H1 (cell line): ENCODE results near the gene EFEMP1. TPM values are rescaled to one million over a fixed set of nuclear protein-coding genes. Genes with fewer than 3 reads are reported as not detected.

ENCODE experiments used
- CTCF ChIA-PET: fragments of 300-600 bp; sonication (Branson Sonifier 250); formaldehyde crosslinking; loops from one replicate; lab custom pipeline; 2021; ENCODE audit not compliant: partially characterized antibody; lab: Charles Lee
- POLR2A ChIA-PET: fragments of 300-600 bp; sonication (Branson Sonifier 250); formaldehyde crosslinking; loops from one replicate; lab custom pipeline; 2021; ENCODE audit warnings: inconsistent platforms; ENCODE audit not compliant: partially characterized antibody; lab: Charles Lee
- DNase-seq, 2 experiments: peaks; one replicate each; pipeline versions ENCODE4 v3.0.0 to v3.0.0-alpha.2; 2010 to 2022; ENCODE audit warnings: low spot score in 2 of 2, low read depth in 1 of 2, mixed read lengths in 1 of 2
- FAIRE-seq: peaks from 2 replicates; lab custom pipeline; 2011; peaks lifted over from hg19 to GRCh38; lab: Jason Lieb, UNC
- H2AFZ ChIP-seq: 2 replicates; pipeline ENCODE4 v1.8.1; 2012; ENCODE audit warnings: low read length, inconsistent platforms
- H2AK5ac ChIP-seq: 2 replicates; pipeline ENCODE4 v1.6.1; 2013; ENCODE audit warnings: low read depth, low read length
- H2BK120ac ChIP-seq: replicated peaks from 2 replicates; pipeline ENCODE3; 2013; ENCODE audit warnings: low read depth, low read length, inconsistent platforms
- H2BK12ac ChIP-seq: 2 replicates; pipeline ENCODE4 v1.6.1; 2013; ENCODE audit warnings: low read depth, low read length
- H2BK15ac ChIP-seq: 2 replicates; pipeline ENCODE4 v1.6.1; 2013; ENCODE audit warnings: low read length
- H2BK20ac ChIP-seq: 2 replicates; pipeline ENCODE4 v1.6.1; 2013; ENCODE audit warnings: low read length
- H2BK5ac ChIP-seq: 2 replicates; pipeline ENCODE4 v1.6.1; 2013; ENCODE audit warnings: low read depth, low read length
- H3K14ac ChIP-seq: 2 replicates; pipeline ENCODE4 v1.6.1; 2013; ENCODE audit warnings: inconsistent platforms; ENCODE audit not compliant: insufficient read length
- H3K18ac ChIP-seq: 2 replicates; pipeline ENCODE4 v1.6.1; 2013; ENCODE audit warnings: low read length; ENCODE audit errors: extremely low read depth
- H3K23ac ChIP-seq: 2 replicates; pipeline ENCODE4 v1.6.1; 2013; ENCODE audit warnings: inconsistent platforms; ENCODE audit not compliant: insufficient read length
- H3K23me2 ChIP-seq: 2 replicates; pipeline ENCODE4 v1.6.1; 2013; ENCODE audit warnings: low read depth, low read length
- H3K27ac ChIP-seq: 2 replicates; pipeline ENCODE4 v1.6.1; 2011; ENCODE audit warnings: low read depth, low read length, inconsistent platforms
- H3K27me3 ChIP-seq, 4 experiments: replicated peaks in 1 of 4; 1 replicate in 1 of 4; 2 replicates in 3 of 4; pipeline versions ENCODE4 v1.6.1 to v1.8.1; 2011 to 2013; ENCODE audit warnings: low read length in 3 of 4, mild to moderate bottlenecking in 3 of 4, inconsistent platforms in 2 of 4, mixed read lengths in 2 of 4, moderate library complexity in 1 of 4; ENCODE audit not compliant: control insufficient read depth in 3 of 4, insufficient read depth in 3 of 4; ENCODE audit errors: extremely low read depth in 1 of 4
- H3K36me3 ChIP-seq, 4 experiments: 2 replicates each; pipeline versions ENCODE4 v1.6.1 to v1.8.1; 2011 to 2013; ENCODE audit warnings: mild to moderate bottlenecking in 4 of 4, low read length in 3 of 4, moderate library complexity in 2 of 4, control low read depth in 1 of 4, inconsistent platforms in 1 of 4; ENCODE audit not compliant: insufficient read depth in 4 of 4, control insufficient read depth in 2 of 4
- H3K4ac ChIP-seq: replicated peaks from 2 replicates; pipeline ENCODE3; 2013; ENCODE audit warnings: low read length, low read depth, mixed read lengths, inconsistent platforms; ENCODE audit not compliant: insufficient read length
- H3K4me1 ChIP-seq, 4 experiments: replicated peaks in 1 of 4; 1 replicate in 1 of 4; 2 replicates in 3 of 4; pipeline versions ENCODE4 v1.6.1 to v1.8.1; 2011 to 2013; ENCODE audit warnings: low read length in 3 of 4, inconsistent platforms in 2 of 4, mixed read lengths in 1 of 4; ENCODE audit not compliant: insufficient read depth in 4 of 4, control insufficient read depth in 3 of 4
- H3K4me2 ChIP-seq, 2 experiments: 2 replicates each; pipeline versions ENCODE4 v1.6.1 to v1.8.1; 2011 to 2013; ENCODE audit warnings: low read depth in 2 of 2, low read length in 2 of 2, control low read depth in 1 of 2, inconsistent platforms in 1 of 2, mild to moderate bottlenecking in 1 of 2; ENCODE audit not compliant: insufficient read depth in 1 of 2
- H3K4me3 ChIP-seq, 4 experiments: fragments of 200-600, 300-600 bp in 1 of 4; sonication (generic), shearing (Covaris generic), sonication (Bioruptor Twin) in 1 of 4; 2 replicates each; pipeline versions ENCODE4 v1.5.1 to v1.8.1; 2011 to 2016; ENCODE audit warnings: low read length in 4 of 4, low read depth in 3 of 4, control low read depth in 2 of 4, inconsistent platforms in 2 of 4, mild to moderate bottlenecking in 2 of 4, mixed read lengths in 1 of 4, moderate library complexity in 1 of 4; ENCODE audit not compliant: insufficient read depth in 2 of 4; ENCODE audit errors: extremely low read depth in 1 of 4
- H3K56ac ChIP-seq: replicated peaks from 2 replicates; pipeline ENCODE3; 2013; ENCODE audit warnings: low read depth, mild to moderate bottlenecking, mixed read lengths, low read length, inconsistent platforms; ENCODE audit not compliant: insufficient read length
- H3K79me1 ChIP-seq: 2 replicates; pipeline ENCODE4 v1.6.1; 2013; ENCODE audit warnings: low read depth, low read length, control low read depth
- H3K79me2 ChIP-seq, 2 experiments: 2 replicates each; pipeline versions ENCODE4 v1.6.1 to v1.8.1; 2012 to 2013; ENCODE audit warnings: low read length in 2 of 2, mild to moderate bottlenecking in 2 of 2, inconsistent platforms in 1 of 2; ENCODE audit not compliant: insufficient read depth in 2 of 2, control insufficient read depth in 1 of 2
- H3K9ac ChIP-seq, 4 experiments: replicated peaks in 1 of 4; 1 replicate in 1 of 4; 2 replicates in 3 of 4; pipeline versions ENCODE4 v1.6.1 to v1.8.1; 2011 to 2013; ENCODE audit warnings: low read depth in 3 of 4, low read length in 3 of 4, control low read depth in 2 of 4, mild to moderate bottlenecking in 2 of 4, moderate library complexity in 2 of 4, inconsistent platforms in 1 of 4; ENCODE audit errors: extremely low read depth in 1 of 4
- H3K9me3 ChIP-seq, 2 experiments: 2 replicates each; pipeline versions ENCODE4 v1.6.1 to v1.8.1; 2012 to 2013; ENCODE audit warnings: mild to moderate bottlenecking in 2 of 2, moderate library complexity in 2 of 2, control low read depth in 1 of 2, inconsistent platforms in 1 of 2, low read depth in 1 of 2, low read length in 1 of 2, mixed read lengths in 1 of 2; ENCODE audit not compliant: insufficient read depth in 2 of 2
- H4K20me1 ChIP-seq, 2 experiments: replicated peaks in 1 of 2; 2 replicates each; pipeline versions ENCODE3 to v1.8.1; 2011 to 2013; ENCODE audit warnings: inconsistent platforms in 2 of 2, low read length in 2 of 2, mild to moderate bottlenecking in 1 of 2; ENCODE audit not compliant: insufficient read depth in 2 of 2, control insufficient read depth in 1 of 2
- H4K5ac ChIP-seq: 2 replicates; pipeline ENCODE4 v1.6.1; 2013; ENCODE audit warnings: low read length, low read depth, mixed read lengths, inconsistent platforms; ENCODE audit not compliant: insufficient read length
- H4K8ac ChIP-seq: 2 replicates; pipeline ENCODE4 v1.8.0; 2013; ENCODE audit warnings: mild to moderate bottlenecking, moderate library complexity, low read length, inconsistent platforms; ENCODE audit not compliant: insufficient read depth; ENCODE audit errors: extremely low read depth
- H4K91ac ChIP-seq: replicated peaks from 2 replicates; pipeline ENCODE3; 2013; ENCODE audit warnings: low read length, mixed read lengths, inconsistent platforms; ENCODE audit not compliant: insufficient read length
- KDM1A ChIP-seq: fragments of 200-600, 300-600 bp; sonication (generic); IDR thresholded peaks from 2 replicates; pipeline ENCODE4 v1.7.1; 2016; ENCODE audit warnings: mild to moderate bottlenecking, low read length, borderline replicate concordance
- SIX5 ChIP-seq: IDR thresholded peaks from 2 replicates; pipeline ENCODE4 v1.6.1; 2011; ENCODE audit warnings: mild to moderate bottlenecking, low read depth, low read length
- WGBS, 2 experiments: shearing (Covaris generic) in 1 of 2; methylation state at CpG; one replicate each; pipeline versions ENCODE4 v1.1.6 to v1.1.7; 2013 to 2015; ENCODE audit warnings: low lambda C conversion rate in 2 of 2, mixed read lengths in 2 of 2, inconsistent platforms in 1 of 2, low coverage in 1 of 2, missing lambda C conversion rate in 1 of 2; ENCODE audit not compliant: insufficient replicate concordance in 2 of 2, insufficient coverage in 1 of 2, insufficient read length in 1 of 2; ENCODE audit errors: extremely low coverage in 1 of 2, missing lambda C conversion rate in 1 of 2; 5-methylcytosine and 5-hydroxymethylcytosine counted together
- polyA plus RNA-seq, 7 experiments: library from polyadenylated mRNA; depleted of rRNA in 3 of 7; stranded (reverse) in 5 of 7; unstranded in 2 of 7; fragments of >200 nt in 5 of 7; fragments of 200-250 nt in 2 of 7; gene quantifications; 1 replicate in 5 of 7; 2 replicates in 1 of 7; 4 replicates in 1 of 7; pipeline versions ENCODE4 v1.2.1 to v1.2.3, GENCODE V29; 2011 to 2013; ENCODE audit warnings: missing spikeins in 2 of 7, mixed read lengths in 2 of 7
- total RNA-seq: library from RNA; stranded (reverse); fragmentation: NEBNext Ultra II Directional; extraction: Animal tissue kit (Norgen Biotek cat#: 25700); gene quantifications from 2 replicates; pipeline ENCODE4 v1.2.1, GENCODE V29; 2021
- TF ChIP-seq, protein P1 (sequence below): IDR thresholded peaks from 2 replicates; pipeline ENCODE4 v1.6.1; 2012; ENCODE audit warnings: inconsistent platforms

Gene EFEMP1
- total and polyA plus RNA-seq, 2 of the 8 experiments (the other 6 are each of a cell fraction or from before 2014, with no cell fraction given): 15.5 to 19.7 TPM

DNA sequence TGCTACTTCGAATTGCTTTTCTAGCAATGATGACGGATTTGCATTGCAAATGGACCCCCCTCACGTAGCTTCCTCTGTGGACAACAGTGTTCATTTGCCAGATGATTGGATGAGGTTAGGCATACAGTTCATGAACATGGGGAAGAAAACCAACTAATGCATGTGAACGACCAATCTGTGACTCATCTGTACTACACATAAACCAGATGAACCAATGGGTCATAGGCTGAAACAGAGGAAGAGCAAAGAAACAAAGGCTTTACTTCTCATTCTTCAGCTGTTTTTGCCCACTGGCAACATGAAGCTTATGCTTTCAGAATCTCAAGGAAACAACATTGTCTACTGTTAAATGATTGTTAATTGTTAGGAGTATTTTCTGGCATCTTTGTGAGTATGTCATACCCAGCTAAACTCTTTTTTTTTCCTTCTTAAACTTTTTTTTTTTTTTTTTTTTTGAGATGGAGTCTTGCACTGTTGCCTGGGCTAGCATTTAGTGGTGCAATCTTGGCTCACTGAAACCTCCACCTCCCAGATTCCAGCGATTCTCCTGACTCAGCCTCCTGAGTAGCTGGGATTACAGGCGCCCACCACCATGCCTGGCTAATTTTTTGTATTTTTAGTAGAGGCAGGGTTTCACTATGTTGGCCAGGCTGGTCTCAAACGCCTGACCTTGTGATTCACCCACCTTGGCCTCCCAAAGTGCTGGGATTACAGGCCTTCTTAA is 35.5 kb downstream of the EFEMP1 start:
- Histone ChIP-seq H2AFZ (no peak overlapping the region), H3K4me2 (no peak overlapping the region), H2BK20ac (no peak overlapping the region), H4K91ac (no peak overlapping the region), H3K18ac (no peak overlapping the region), H3K79me2 (no peaks in the 10 kb centered on the region), H3K36me3 (no peaks in the 10 kb centered on the region), H3K14ac (no peak overlapping the region), H3K23me2 (no peaks in the 10 kb centered on the region), H3K4me1 (peaks cover 0 to 6% (median 0%) of the 10 kb centered on the region in 4 experiments; a peak in 1 of 7 replicates), H3K4me3 (no peak overlapping the region), H3K79me1 (no peaks in the 10 kb centered on the region), H3K9ac (no peak overlapping the region), H2BK120ac (no peak overlapping the region), H3K4ac (no peak overlapping the region), H2AK5ac (no peak overlapping the region), H3K27me3 (no peaks in the 10 kb centered on the region), H2BK15ac (no peak overlapping the region), H4K5ac (no peak overlapping the region), H4K8ac (no peak overlapping the region), H4K20me1 (no peaks in the 10 kb centered on the region), H3K56ac (no peak overlapping the region), H3K23ac (no peak overlapping the region), H2BK12ac (no peak overlapping the region), H3K9me3 (no peaks in the 10 kb centered on the region), H2BK5ac (no peak overlapping the region), H3K27ac (no peak overlapping the region)
- TF ChIP-seq SIX5 (no peak), KDM1A (no peak)
- TF ChIP-seq, protein P1, sequence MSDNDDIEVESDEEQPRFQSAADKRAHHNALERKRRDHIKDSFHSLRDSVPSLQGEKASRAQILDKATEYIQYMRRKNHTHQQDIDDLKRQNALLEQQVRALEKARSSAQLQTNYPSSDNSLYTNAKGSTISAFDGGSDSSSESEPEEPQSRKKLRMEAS: no peak
- CTCF ChIA-PET: interaction anchor here (1.2 kb wide), 1 partner anchor 37 kb away, joined by 3 read pairs; no protein-coding TSS in a partner anchor
- POLR2A ChIA-PET: interaction anchor here (0.7 kb wide), 1 partner anchor 13 kb away, joined by 6 read pairs; no protein-coding TSS in a partner anchor
- FAIRE-seq: no peak
- WGBS, 2 experiments: 77% methylated on average over 7 of the region's 7 CpGs; no CpG with 5 or more reads in 1 of the 2 experiments
- no peak for DNase-seq
